ENCODE measurements around the gene BPIFB1. TPM values are rescaled to one million over a fixed set of nuclear protein-coding genes. Genes with fewer than 3 reads are reported as not detected.

The BPIFB1 gene
- polyA plus RNA-seq, 4 donors: 2.6 TPM; not detected in 3

DNA sequence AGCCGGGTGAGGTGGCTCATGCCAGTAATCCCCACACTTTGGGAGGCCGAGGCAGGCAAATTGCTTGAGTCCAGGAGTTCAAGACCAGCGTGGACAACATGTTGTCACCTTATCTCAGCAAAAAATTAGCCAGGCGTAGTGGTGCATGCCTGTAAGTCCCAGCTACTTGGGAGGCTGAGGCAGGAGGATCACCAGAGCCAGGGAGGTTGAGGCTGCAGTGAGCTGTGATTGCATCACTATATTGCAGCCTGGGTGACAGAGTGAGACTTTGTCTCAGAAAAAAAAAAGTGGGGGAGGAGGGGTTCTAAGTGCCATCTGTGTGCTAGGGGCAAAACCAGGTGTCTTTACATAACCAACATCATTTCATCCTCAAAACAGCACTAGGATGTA, 70.0 kb downstream of the BPIFB1 start:
- DNase-seq (ENCODE audit: low read depth in 4 of 4, low spot score in 3 of 4): no peak

Other genes with a start within 250 kb of the BPIFB1 start
- gene BPIFB3, start 229.3 kb upstream of the BPIFB1 start, polyA plus RNA-seq (ENCODE audit: insufficient read length in 4 of 4): not detected
- gene BPIFB4, start 203.6 kb upstream of the BPIFB1 start, polyA plus RNA-seq (ENCODE audit: insufficient read length in 4 of 4): not detected
- not detected for gene BPIFA2, start 115.1 kb upstream of the BPIFB1 start, polyA plus RNA-seq (ENCODE audit: insufficient read length in 4 of 4)
- gene BPIFA3, start 65.9 kb upstream of the BPIFB1 start, polyA plus RNA-seq (ENCODE audit: insufficient read length in 4 of 4): not detected
- gene BPIFA1, start 47.2 kb upstream of the BPIFB1 start, polyA plus RNA-seq (ENCODE audit: insufficient read length in 4 of 4): not detected
- 10 to 100 TPM; 26.3 to 47.2 (median 34.2) TPM for gene CDK5RAP1, start 118.3 kb downstream of the BPIFB1 start, polyA plus RNA-seq (ENCODE audit: insufficient read length in 4 of 4)
- 10 to 100 TPM in 2 of 4 donors, 1 to 10 TPM in 2; 9.2 to 11.4 (median 10.2) TPM for gene SNTA1, start 160.5 kb downstream of the BPIFB1 start, polyA plus RNA-seq (ENCODE audit: insufficient read length in 4 of 4)
- 10 to 100 TPM; 21.5 to 31.5 (median 26.1) TPM for gene CBFA2T2, start 206.9 kb downstream of the BPIFB1 start, polyA plus RNA-seq (ENCODE audit: insufficient read length in 4 of 4)

All from left renal pelvis (tissue), 4 donors.